Measurements from ENCODE around the gene HS3ST2.

HS3ST2 gene

DNA sequence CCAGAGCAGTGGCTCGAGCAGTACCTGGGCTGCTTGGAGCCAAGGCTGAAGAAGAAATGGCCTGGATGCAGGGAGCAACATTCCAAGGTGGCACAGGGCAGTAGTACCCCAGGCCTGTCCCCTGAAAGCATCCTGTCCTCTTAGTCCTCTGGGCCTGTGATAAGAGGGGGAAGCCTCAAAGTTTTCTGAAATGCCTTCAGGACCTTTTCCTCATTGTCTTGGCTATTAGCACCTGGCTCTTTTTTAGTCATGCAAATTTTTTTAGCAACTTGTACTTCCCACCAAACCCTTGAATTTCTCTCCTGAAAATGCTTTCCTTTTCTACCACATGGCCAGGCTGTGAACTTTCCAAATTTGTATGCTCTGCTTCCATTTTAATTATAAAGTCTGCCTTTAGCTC lies 148.9 kb downstream of the HS3ST2 start:
- Histone ChIP-seq H3K9me3 (ENCODE audit: insufficient read depth, low read depth, low read length) (peaks cover 16% of the 10 kb centered on the region), H3K27me3 (ENCODE audit: insufficient read depth, low read length) (no peaks in the 10 kb centered on the region), H3K27ac (ENCODE audit: low read length) (no peak overlapping the region), H3K4me1 (ENCODE audit: insufficient read depth, low read length) (no peaks in the 10 kb centered on the region), H3K4me3 (ENCODE audit: low read length) (peak overlapping the region; percentile 40; the same call in 1 of the 2 replicates), H3K9ac (ENCODE audit: low read depth, low read length) (no peak overlapping the region), H3K36me3 (ENCODE audit: insufficient read depth, low read depth, low read length) (no peaks in the 10 kb centered on the region)

All from iPS-20b (cell line).